NCI-H187 treated with DMSO at 0.1 percent for 48 hours (cell line): Measurements from ENCODE around the gene ABCB10.
A peak's percentile ranks its signal among the peaks of the same experiment; 100 is the strongest.
"Not testable (repeated sequence)": the region's sequence is repeated elsewhere in the genome, so short reads cannot be mapped to it uniquely, and the experiment has no call there.

ENCODE experiments used
- DNase-seq: peaks from one replicate; lab custom pipeline; 2025; lab: John Stamatoyannopoulos, UW

The ABCB10 gene

DNA sequence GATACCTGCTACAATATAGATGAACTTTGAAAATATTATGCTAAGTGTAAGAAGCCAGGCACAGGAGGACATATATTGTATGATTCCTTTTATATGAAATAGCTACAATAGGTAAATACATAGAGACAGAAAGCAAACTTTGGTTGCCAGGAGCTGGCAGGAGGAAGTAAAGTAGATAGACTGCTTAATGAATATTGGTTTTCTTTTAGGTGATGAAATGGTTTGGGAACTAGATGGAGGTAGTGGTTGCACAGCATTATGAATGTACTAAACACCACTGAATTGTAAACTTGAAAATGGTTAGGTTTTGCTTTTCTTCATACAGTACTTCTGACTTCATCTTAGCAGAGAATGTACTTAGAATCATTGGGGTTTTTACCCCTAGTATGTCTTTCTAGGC, 21.5 kb downstream of the ABCB10 start:
- no peak for DNase-seq

DNA sequence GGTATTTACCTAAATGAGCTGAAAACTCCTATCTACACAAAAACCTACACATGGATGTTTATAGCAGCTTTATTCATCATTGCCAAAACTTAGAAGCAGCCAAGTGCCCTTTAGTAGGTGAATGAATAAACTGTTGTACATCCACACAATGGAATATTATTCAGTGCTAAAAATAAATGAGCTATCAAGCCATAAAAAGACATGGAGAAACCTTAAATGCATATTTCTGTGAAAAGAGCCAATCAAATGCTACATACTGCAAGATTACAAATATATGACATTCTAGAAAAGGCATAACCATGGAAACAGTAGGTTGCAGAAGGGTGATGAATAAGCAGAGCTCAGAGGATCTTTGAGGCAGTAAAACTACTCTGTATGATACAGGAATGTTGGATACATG, 23.3 kb downstream of the ABCB10 start:
- no peak for DNase-seq

DNA sequence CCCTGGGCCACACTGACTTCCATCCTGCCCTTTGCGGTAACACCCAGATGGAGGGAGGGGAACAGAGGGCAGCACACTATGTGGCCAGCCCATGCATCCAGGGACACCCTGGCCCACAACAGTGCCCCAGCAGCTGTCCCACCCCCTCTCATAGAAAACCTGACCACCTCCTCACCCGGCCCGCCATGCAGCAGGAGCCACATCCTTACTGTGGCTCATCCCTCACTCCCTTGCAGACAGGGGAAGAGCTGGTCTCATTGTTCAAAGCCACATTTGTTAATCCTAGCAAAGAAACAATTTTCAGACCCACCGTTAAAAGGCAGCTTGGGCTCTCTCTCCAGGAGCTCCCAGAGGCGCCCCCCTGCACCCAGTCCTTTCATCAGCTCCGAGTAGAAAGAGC, 27.2 kb downstream of the ABCB10 start:
- DNase-seq, result no peak

DNA sequence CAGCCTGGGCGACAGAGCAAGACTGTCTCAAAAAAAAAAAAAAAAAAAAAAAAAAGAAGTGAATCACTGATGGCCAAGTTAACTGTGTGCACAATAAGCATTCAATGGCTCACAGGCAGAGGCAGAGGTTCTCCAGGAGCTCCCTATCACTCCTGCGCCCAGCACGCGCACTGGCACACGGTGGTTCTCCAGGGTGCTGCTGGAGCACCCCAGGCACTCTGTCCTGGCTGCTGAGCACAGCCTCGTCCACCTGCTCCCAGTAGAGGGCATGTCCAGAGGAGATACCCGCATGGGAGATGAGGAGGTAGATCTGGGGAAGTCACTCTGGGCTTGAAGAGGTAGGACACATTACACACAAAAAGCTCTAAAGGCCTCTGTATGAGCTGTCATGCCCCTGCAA, 28.9 kb downstream of the ABCB10 start:
- no peak for DNase-seq

DNA sequence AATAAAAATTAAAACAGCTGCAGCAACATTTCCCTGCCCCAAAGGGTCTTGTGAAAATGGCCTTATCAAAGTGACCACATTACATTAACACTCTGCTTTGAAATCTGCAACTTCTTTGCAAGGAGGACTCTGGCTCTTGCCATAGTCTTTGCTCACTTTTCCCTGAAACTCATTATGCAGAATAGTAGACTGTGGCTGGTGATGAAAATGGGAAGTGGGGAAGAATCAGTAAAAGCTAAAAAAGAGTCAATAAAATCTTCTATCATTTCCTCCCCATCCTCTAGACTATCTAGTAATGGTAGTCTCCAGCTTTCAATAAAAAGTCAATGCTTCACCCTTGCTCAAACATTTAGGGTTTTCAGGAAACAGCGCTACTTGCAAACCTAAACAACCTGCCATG, 31.8 kb downstream of the ABCB10 start:
- no peak for DNase-seq

DNA sequence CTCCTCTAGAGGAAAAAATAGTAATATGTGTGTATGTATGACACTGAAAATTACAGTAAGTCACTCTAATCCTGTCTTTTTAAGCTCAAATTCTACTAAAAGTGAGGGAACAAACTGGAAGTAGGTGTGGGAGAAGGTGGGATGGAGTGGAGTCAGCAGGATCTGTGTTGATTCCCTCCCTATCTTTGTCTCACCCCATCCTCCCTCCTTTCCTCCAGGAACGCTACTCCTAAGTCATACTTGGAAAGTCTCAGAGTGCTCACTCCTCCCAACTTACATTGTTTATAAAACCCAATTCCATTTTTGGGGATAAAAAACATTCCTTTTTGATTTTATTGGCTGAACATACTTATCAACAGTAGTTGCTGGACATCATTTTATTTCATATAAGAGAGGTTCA, 35.5 kb downstream of the ABCB10 start:
- no peak for DNase-seq

DNA sequence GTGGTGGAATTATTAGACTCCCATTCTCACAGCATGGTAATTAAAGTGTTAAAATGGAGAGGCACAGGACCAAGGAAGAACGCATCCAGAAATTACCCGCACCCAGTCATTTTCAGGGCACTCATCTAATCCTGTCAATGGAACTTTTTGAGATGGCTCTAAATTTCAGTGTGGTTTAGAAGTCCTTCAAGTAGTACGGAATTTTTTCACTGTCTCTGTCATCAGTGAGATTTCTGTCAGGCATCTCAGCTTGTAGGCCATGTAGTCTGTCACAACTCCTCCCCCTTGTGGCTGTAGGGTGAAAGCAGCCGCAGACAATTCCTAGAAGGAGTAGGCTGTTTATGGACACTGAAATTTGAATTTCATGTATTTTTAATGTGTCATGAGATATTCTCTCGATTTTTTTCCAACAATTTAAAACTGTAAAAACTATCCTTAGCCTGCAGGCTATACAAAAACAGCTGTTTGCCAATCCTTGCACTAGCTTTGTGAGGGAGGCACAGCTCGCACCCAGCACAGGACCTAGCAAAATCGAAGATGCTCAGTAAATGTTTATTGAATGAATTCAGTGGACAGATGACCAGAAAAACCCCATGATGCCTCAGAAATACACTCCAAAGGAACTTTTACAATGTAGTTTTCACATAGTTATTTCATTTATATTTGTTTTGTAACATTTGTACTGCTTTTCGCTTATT, 43.8 kb downstream of the ABCB10 start:
- no peak for DNase-seq

DNA sequence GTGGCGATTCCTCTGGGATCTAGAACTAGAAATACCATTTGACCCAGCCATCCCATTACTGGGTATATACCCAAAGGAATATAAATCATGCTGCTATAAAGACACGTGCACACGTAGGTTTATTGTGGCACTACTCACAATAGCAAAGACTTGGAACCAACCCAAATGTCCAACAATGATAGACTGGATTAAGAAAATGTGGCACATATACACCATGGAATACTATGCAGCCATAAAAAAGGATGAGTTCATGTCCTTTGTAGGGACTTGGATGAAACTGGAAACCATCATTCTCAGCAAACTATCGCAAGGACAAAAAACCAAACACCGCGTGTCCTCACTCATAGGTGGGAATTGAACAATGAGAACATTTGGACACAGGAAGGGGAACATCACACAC, 46.9 kb downstream of the ABCB10 start:
- DNase-seq, result not testable (repeated sequence)

DNA sequence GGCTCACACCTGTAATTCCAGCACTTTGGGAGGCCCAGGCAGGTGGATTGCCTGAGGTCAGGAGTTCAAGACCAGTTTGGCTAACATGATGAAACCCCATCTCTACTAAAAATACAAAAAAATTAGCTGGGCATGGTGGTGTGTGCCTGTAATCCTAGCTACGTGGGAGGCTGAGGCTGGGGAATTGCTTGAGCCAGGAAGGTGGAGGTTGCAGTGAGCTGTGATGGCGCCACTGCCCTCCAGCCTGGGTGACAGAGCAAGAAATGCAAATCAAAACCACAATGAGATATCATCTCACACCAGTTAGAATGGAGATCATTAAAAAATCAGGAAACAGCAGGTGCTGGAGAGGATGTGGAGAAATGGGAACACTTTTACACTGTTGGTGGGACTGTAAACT, 47.3 kb downstream of the ABCB10 start:
- DNase-seq, result not testable (repeated sequence)

DNA sequence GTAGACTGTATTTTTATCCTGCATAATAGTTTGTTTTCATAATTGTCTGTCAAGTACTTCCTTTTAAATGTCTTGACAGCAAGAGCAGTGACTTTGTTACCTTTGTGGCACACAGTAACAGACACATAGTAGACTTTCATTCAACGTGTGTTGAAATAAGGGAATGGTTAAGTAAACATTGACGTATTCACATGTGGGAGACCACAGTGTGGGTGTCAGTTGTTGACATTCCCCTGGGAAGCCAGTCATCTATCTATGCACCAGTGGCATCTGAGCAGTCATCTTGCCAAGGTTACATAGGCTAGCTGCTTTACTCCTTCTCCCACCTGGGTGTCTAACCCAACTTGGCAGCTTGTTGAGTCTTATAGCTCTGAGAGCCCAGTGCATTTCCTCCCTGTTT, 48.9 kb downstream of the ABCB10 start:
- DNase-seq, result no peak

DNA sequence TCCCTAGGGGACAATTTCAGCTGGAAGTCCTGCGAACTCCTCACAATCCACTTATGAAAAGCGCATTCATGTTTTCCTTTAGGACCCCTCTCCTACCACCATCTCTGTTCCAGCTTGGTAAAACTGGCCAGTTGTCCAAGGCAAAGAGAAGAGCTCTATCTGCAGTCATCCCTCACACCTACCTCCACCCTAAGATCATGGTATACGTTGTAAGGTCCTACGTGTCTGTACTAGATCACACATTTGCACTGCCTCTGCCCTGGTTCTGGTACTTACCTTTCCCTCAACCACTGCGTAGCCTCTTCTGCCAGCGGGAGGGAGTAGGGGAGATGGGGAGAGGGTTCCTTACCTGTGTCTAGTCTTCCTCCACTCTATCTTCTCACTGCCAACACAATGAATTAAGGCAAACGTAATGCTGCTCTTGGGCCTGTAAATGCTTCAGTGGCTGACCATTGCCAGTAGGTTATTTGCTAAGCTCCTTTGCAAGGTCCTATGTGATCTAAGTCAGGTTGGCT, 49.6 kb downstream of the ABCB10 start:
- DNase-seq, result no peak

DNA sequence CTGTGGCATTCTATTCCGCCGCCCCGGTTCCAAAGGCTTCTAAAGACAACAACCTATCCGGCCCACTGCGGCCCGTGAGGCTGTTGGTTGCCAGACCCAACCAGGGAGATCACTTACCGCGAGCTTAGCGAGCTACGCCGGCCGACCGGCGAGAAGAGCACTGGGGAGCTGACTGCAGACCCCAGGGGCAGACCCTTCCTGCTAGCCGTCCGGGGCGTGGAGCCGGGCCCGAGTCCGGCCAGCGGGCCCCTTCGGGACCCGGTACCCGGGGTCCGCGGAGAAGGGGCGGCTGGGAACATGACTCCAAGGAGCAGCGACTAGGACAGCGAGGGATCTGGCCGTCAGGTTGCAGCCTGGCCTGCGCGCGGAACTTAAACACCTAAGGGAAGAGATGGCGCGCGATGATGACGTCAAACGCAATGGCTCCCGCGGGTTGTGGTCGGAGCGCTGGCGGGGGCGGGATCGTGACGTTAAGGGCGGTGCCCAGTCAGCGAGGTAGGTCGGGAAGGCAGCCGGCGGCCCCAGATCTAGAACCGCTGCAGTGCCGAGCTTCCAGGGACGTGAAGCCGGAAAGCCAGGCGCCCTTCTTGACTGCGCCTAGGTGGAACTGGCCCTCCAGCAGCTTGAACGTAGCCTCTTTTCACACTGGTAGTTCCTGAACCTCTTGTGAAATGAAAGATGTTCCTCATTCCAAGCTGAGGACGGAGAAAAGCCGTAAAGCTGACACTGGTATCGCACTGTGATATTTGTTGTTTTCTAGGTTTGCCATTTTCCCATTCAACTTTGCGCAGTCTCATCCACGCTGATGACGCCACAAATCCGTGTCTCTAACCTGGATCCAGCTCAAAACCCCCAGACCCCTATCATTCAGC, 50.3 kb downstream of the ABCB10 start, which contains the start of gene NUP133:
Gene NUP133, minus strand, starts transcription at position 391 of the 872 bp plus-strand sequence. Its CDS starts 92 bp downstream, at position 299.
- peak; percentile 70 for DNase-seq

DNA sequence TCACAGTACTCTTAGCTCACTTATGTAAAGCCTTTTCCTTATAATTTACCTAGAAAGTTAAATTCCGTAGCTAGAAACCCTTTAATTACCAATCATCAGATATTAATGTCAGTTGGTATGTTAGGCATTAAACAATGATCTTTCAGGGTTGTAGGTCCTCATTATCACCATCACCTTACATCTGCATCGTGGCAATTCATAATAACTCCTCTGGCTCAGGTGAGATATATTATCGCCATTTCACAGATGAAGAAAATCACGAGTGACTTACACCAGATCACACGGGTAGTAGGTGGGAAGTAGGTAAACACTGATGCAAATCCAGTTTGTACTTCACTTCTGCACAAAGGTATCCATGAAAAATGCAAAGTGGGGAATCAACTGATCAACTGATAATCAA, 51.0 kb downstream of the ABCB10 start:
- DNase-seq, result no peak

DNA sequence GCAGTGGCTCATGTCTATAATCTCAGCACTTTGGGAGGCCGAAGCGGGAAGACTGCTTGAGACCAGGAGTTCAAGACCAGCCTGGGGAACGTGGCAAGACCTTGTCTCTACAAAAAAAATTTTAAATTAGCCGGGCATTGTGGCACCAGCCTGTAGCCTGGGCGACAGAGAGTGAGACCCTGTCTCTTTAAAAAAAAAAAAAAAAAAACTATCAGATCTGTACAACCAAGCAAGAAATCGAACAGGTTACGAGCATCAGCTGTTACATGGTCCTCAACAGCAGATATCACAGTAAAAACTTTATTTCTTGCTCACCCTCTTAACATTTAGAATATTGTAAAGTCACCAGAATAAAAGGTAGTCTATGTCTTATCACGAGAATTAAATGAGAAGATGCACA, 51.9 kb downstream of the ABCB10 start:
- DNase-seq, result no peak

DNA sequence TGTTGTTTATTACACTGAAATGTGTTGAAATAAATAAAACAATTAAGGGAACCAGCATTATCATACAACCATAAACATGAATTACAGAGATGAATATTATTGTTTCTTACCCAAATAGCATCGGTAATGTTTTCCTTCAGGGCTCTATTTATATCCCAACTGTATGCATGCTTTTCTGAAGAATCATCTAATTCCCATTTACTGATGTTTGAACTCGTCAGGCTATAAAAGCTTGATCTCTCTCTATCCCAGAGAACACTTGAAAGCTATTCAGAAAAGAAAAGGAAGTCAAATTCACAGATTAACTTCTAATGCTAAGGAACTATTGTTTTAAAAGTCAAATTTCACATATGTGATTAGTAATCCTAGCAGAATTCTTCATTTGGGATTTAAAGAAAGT, 62.7 kb downstream of the ABCB10 start:
- DNase-seq, result no peak

DNA sequence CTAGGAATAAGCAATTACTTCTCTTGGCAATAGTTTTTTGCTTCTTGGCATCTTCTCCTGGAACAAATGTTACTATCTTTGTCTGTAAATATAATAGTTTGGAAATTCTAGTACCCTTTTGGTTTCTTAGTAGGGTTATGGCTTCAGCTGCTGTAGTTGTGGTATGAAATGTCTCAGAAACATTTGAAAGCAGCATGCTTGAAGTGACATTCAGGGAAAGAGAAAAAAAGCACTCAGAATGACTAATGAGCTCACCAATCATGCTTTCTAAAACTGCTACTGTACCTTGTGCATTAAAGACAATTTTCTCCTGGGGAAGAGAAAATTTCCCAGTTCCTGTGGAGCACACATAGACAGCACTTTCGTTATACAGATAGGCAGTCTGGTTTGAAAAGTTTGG, 71.3 kb downstream of the ABCB10 start:
- DNase-seq, result no peak

DNA sequence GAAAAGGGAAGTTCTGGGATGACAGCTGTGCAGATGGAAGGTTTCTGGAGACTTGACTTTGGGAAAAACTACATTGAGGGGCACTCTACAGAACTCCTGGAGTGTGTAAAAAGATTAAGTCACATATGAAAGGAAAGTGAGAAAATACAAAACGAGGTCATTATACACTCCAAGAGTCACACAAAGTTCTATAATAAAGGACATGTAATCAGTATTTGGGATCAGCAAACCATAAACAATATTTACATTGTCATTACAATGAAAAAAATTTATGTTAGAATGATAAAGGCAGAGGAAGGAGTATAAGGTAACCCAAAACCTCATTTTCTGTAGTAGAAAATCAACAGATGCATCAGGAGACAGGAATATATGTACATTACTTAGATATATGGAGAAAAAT, 73.2 kb downstream of the ABCB10 start:
- DNase-seq, result no peak

DNA sequence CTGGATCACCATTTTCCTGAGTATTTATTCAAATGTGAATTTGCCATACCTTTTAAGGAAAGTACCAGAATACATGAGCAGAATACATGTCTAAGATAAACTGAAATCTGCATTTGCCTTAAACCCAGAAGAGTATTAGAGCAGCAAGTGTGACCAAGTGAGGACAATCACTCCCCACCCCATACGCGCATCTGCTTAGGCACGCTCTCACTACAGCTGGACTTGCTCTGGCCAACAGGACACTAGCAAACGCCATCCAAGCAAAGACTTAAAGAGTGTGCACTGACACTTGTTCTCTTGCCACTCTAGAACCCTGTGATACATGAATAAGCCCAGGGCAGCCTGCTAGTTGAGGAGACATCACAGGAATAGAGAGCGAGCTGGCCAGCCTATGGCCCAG, 76.0 kb downstream of the ABCB10 start:
- no peak for DNase-seq

DNA sequence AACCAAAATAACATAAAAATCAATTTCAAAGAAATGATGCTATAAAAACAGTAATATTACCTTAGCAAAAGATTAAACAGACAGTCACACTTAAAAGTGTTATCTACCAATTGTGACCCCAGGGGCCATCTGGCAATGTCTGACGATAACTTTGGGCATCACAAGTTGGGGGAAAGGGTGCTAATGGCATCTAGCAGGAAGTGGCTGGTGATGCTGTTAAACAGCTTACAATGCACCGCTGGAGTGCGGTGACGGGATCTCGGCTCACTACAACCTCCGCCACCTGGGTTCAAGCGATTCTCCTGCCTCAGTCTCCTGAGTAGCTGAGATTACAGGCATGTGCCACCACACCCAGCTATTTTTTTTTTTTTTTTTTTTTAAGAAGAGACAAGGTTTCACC, 78.0 kb downstream of the ABCB10 start:
- DNase-seq, result no peak

DNA sequence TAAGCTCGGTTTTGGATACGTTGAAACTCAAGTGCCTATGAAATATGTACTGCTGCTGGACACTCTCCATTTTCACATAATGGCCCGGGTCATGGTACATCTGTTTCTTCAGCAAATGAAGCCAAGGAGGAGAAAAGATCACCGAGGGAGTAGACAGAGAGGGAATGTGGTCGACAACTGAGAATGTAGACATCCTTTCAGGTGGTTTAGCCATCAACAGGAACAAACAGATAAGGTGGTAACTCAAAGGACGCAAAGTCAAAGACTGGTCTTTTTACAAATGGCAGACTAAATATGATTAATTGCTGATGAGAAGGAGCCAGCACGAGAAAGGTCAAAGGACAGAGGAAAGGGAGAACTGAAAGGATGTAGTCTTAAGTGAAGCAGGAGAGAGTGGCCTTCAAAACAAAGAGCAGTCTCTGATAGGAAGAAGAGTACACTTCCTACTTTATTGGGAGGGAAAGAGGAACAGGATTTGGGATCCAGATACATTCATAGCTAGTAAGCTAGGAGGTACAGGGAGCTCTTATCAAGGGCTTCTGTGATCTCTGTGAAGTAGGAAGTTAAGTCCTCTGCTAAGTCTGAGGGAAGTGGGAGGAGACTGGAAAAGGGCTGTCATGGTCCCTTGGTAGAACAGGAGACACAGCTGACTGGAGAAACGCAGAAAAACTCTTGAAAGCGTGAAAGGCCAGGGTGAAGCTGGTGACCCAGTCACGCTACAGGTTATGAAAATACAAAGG, 78.7 kb downstream of the ABCB10 start:
- no peak for DNase-seq

DNA sequence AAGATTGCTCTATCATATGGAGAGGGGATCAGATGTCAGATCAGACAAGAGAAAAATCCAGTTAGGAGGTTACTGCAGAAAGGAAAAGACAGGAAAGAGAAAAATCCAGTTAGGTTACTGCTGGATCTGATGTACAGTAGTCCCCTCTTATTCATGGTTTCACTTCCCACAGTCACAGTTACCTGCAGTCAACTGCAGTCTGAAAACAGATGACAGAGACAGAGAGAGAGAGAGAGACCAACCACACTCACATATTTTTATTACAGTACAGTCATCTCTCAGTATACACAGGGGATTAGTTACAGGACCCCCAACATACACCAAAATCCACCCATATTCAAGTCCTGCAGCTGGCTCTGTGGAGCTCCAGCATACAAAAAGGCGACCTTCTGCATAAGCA, 79.7 kb downstream of the ABCB10 start:
- DNase-seq, result no peak

DNA sequence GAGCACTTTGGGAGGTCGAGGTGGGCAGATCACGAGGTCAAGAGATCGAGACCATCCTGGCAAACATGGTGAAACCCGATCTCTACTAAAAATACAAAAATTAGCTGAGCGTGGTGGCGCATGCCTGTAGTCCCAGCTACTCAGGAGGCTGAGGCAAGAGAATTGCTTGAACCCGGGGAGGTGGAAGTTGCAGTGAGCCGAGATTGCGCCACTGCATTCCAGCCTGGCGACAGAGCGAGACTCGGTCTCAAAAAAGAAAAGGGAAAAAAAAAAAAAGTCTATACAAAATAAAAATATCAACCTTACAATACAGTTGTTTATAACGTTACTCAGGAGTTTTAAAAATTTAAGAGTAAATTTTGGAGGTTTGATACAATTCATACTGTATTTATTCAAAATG, 82.6 kb downstream of the ABCB10 start:
- DNase-seq, result not testable (repeated sequence)

DNA sequence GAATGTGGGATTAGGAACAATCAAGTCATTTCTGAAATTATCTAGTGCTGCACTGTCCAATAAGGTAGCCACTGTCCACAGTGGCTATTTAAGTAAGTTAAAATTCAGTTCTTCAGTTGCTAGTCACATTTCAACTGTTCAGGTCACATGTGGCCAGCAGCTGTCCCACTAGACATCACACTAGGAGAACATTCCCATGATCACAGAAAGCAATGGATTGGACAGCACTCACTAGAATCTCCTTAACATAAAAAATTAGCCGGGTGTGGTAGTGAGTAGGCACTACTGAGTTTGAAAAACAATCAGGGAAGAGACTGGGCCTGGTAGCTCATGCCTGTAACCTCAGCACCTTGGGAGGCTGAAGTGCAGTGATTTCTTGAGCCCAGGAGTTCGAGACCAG, 84.0 kb downstream of the ABCB10 start:
- no peak for DNase-seq
